Stimulated activated CD4-positive, alpha-beta T cell treated with anti-CD3 and anti-CD28 coated beads, Interleukin-1b, Interleukin-23, amount 100 ng/mL, for 48 hours (primary cell): ENCODE data around the gene WFDC11.

ENCODE experiments used
- DNase-seq: peaks from one replicate; pipeline ENCODE4 v3.0.0-alpha.2; 2020

The WFDC11 gene

GRCh38 chr20:45621593-45621992, 48.4 kb downstream of the WFDC11 start:
- DNase-seq, result no peak

- DNase-seq, result no peak
Observed at GRCh38 chr20:45617591-45617990, 52.4 kb downstream of the WFDC11 start.

- DNase-seq, result no peak
Observed at GRCh38 chr20:45612314-45612713, 57.7 kb downstream of the WFDC11 start.

GRCh38 chr20:45611054-45611453, 59.0 kb downstream of the WFDC11 start:
- peak; percentile 64 for DNase-seq

GRCh38 chr20:45607810-45608209, 62.2 kb downstream of the WFDC11 start:
- no peak for DNase-seq
